ENCODE data around the gene PSRC1.
"Not testable (repeated sequence)": the region's sequence is repeated elsewhere in the genome, so short reads cannot be mapped to it uniquely, and the experiment has no call there.

PSRC1 gene

DNA sequence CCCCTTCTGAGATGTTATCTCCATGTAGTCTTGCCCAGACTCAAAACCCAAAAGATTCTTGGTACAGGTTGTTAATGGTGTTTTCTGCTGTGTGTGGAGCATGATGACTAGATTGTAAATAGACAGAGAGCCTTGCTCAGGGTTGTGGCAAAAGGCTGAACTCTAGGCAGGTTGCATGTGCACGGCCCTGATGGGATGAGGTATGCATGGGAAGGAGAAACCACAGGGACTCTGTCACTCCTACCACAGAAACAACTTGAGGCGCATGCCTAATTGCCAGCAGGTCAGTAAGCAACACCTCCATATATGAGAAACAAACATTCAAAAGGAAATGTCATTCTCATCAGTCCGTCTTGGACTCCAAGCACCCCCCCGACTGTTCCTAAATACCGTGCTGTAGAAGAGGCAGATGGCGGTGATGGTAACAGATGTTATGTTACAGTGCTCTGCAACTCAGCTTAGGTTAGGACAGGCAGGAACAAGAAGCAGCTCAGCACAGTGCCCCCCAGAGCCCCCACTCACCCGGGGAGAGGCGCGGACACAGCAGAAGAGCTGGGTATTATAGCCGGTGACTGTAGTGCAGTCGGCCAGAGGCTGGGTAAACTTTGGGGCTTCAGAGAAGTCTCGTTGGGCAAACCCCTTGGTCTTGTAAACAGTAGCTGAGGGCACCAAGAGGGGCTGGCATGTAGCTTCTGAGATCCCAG, 12.9 kb upstream of the PSRC1 start:
- DNase-seq: no peak

DNA sequence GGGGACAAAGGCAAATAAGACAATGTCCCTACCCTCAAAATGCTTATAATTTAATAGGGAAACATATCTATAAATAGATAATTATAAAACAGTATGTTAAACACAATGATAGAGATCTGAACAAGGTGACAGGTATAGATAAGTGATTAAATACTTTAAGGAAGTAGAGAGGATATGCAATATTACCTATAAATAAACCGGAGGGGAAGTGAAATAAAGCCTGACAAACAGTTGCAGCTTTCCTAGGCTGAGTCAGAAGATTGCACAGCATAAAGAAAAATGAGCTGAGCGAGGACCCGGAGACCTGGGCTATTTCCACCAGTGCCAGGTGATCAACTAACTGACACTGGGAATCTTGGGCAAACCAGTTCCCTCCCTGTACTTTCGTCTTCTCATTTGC, 11.5 kb upstream of the PSRC1 start:
- DNase-seq: no peak

DNA sequence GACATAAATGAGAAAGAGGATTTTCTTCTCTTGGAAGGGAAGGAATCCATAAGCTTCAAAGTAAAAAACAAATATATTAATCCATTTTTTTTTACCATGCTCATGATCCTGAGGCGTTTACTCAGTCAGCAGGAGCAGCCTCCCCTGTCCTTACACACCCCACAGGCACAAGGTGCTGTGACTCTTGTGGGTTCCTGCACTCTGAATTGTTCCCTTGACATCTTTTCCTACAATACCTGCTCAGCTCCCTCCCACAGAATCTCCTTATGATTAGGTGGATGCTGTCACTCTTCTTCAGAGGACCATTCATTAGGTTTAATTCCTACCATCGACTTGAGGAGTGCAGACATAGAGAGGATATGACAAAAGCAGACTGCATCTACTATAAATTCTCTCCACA, 10.1 kb upstream of the PSRC1 start:
- DNase-seq: no peak

DNA sequence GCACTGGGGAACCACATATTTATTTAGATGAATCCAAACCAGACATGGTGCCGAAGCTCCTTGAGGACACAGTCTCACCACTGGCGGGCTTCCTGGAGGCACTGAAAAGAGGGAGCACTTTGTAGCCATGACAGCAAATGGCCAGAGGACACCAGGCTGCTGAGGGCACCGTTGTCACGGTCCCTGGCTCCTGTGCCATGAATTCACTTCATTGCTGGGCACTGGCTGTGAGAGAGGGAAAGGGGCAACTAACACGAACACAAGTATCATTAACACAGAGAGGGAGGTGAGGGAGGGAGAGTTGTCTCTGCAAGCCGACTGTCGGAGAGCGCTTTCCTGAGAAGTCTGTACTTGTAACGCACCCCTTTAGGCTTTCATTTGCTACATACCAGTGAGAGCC, 9.4 kb upstream of the PSRC1 start:
- no peak for DNase-seq

DNA sequence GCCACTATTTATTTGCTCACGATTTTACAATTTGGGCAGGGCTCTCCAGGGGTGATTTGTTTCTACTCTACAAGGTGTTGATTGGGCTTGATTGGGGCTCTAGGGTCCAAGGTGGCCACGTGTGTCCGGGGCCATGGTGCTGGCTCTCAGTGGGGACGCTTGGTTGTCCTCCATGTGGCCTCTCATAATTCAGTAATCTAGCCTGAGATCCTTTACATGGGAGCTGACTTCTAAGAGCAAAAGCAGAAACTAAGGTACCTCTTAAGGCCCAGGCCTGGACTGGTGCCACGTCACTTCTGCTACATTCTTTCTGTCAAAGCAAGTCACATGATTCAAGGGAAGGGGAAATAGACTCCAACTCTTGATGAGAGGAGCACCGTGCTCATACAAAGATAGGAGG, 8.1 kb upstream of the PSRC1 start:
- DNase-seq: no peak

DNA sequence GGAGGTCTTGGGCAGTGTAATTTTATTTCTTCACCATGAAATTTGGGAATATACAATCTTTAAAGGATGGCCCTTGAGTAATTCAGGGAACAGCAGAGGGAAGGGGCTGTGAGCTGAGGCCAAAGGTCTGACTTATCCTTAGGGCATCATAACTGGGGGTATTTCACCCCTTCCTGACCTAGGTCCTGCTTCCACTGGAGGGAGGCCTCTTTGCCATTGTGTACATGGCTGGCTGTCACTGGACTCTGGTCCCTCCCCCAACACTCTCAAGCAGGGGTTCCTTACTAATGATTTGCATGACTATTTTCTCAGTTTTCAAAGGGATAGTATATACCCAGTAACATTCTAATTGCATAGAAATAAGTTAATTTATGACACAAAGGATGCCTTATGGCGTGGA, 7.2 kb upstream of the PSRC1 start:
- no peak for DNase-seq

DNA sequence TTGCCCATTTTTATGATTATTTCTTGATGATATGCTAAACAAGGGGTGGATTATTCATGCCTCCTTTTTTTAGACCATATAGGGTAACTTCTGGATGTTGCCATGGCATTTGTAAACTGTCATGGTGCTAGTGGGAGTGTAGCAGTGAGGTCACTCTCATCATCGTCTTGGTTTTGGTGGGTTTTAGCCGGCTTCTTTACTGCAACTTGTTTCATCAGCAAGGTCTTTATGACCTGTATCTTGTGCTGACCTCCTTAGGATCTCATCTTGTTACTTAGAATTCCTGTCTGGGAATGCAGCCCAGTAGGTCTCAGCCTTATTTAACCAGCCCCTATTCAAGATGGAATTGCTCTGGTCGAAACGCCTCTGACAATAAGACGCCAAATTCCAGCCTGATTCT, 3.8 kb upstream of the PSRC1 start:
- DNase-seq: not testable (repeated sequence)

DNA sequence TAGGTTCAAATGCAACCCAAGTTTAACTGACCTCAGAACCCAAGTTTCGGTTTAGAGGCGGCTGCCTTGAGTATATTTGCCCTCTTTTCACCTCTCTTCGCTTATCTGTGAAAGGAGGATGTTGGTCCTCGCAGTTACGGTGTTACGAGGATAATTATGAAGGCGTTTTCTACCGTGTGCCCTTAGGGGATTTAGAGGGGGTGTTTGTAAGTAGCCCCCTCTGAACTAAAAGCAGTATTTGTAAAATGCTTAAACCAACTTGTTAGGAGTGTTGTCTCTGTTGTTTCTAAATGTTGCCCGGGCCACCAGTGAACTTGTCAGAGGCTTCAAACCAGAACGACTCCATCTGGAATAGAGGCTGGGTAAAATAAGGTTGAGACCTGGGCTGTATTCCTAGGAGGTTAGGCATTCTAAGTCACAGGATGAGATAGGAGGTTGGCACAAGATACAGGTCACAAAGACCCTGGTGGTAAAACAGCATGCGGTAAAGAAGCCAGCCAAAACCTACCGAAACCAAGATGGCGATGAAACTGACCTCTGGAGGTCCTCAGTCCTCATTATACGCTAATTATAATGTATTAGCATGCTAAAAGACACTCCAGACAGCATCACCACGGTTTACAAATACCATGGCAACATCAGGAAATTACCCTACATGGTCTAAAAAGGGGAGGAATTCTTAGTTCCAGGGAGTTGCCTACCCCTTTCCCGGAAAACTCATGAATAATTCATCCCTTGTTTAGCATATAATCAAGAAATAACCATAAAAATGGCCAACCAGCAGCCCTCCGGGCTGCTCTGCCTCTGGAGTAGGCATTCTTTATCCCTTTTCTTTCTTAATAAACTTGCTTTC, 1.0 kb upstream of the PSRC1 start:
- no peak for DNase-seq

DNA sequence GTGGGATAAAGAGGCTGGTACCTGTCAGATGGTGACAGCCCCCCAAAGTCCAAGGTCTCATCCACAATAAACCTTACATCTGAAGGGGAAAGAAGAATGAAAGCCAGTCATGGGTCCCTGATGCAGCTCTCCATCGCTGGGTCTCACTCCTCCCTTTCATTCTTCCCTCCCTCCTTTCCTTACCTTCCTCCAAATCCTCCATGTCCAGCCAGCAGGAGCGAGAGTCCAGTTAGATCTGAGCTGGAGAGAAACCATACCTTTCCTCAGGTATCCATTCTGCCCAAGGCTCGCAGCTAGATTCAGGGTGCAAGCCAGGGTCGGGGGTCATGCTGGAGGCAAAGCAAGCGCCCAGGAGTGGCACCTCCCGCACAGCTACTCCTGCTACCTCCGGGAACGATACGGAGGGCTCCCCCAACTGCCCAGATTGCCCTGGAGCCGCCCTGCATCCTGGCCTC, 421 bp downstream of the PSRC1 start:
- no peak for DNase-seq

DNA sequence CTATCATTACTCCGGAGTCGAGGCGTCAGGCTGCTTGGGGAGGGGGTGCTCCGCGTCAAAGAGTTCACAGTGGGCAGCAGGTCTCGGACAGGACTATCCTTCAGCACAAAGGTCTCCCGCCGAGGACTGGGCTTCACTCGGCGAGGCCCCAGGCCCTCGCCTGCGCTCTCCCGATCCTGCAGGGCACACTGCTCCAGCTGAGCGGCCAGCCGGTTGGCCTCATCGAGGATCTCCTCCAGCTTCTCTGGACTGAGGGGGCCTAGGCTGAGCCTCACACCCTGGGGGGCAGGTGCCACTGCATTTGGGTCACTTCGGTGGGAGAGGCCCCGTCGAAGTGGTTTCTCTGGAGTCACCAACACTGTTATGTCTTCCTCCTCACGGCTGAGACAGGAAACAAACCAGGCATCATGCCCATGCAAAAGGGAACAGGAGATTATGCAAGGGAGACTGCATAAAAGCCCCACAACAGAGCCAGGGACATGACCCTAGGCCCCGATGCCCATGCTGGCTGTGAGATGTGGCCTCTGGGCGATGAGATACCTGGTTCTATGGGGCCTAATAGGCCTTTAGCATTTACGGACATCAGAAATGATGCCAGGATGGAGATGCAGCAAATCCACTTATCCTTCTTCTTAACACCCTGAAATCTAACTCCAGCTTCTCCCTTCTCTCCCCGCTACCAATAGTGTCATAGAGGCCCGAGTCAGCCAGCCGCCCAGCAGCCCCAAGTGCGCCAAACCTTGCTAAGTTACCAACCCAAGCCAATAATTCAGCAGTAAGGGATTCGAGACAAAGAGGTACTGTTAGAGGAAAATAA, 1.1 kb downstream of the PSRC1 start:
- no peak for DNase-seq

DNA sequence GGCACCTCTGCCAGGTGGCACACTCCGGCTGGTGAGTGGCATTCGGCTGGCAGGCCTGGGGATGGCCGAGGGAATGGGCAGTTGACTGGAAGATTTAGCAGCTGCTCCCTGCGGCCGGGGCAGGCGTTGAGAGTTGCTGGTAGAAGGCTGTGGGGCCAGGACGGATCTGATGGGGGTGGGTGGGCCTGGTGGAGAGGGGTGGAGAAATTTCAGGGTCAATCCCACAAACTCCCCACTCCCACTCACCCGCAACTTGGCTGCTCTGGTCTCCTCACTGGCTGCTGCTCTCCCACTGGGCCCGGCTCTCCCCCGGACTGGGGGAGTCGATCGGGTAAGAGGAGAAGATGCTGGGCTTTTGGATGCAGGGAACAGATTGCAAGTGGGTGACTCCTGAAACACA, 2.1 kb downstream of the PSRC1 start:
- DNase-seq: no peak

DNA sequence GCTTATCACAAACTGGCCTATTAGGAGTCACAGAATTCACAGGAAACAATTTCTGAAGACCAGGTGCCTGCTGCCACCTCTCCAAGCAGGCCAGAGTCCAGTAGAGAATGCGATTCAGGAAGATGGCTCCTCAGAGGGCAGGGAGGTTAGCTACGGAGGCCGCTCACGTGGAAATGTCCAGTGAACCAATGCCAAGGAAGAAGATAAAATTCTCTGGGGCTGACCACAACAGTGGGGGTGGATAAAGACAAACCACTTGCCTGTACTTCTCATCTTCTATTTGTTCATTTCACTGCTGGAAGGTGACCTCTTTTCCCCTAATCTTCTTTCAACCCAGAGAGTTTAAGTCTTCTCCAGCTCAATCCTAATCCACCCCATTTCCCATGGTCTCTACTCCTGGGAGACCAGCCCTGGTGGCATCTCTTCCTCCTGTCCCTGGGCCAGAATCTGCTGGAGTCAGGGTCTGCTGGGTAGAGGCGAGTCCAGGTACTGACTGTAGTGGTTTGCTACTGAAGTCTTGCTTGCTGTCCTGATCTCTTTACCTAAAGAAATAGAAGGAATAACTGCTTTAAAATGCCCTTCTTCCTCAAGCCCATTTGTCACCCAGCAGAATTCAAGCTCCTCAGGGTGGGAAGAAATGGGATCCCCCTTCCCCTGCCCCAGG, 3.2 kb downstream of the PSRC1 start:
- DNase-seq: no peak

DNA sequence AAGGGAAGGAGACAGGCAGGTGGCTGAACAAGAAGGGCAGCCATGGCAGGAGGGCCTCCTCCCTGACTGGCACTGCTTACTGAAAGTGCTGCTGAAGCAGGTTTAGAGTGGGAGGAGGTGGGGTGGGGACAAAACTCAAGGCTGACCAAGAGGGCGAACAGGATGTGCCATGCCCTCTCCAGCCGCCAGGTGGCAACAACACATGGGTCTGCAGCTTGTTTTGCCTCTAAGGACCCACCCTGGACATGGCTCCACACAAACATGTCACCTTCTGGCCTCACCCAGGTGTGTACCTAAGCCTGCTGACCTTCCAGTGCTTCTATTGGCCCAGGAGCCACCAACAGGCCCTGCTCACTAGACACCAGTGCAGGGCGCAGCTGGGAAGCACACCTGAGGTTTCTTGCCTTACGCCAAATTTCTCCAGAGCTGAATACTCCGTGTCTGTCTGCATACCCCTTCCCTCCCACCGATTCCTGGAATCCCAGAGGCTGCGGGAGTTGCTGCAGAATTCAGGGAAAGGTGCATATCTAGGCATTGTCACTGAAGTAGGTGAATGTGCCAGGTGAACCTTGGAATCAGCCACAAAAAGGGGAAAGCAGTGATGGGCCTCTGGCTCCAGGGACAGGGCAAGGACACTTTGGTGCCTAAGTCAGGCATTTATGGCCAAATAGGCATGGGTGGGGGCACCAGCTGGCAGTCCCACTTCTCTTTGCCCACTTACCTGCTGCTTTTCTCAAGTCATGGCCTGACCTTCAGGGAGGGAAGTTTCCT, 5.3 kb downstream of the PSRC1 start:
- peak; percentile 57 to 73 for DNase-seq

DNA sequence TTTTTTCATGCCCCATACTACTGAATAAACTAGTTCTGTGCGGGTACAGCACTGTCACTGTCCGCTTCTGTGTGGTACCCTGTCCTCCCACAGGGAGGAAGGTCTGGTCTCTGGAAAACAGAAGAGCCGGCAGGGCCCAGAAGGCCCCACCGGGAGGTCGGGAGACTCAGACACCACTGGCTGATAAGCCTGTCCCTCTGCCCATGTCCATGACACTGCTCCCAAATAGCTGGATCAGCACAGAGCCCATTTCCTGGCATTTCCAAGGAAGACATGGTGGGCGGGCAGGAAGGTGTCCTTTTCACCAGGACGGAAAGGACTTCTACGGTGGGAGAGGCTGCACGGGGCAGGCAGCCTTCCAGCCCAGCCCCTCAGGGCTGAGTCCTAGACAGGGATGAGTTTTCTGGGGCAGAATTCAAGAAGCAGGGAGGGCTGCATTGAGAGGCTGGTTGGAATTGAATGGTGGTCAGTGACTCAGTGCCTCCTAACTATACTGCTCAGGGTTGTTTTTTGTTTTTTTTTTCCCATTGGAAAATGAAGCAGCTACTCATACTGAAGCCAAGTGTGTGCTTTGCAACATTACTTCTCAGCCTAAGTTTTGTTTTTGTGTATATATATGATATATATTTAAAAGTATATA, 7.1 kb downstream of the PSRC1 start:
- DNase-seq: no peak

DNA sequence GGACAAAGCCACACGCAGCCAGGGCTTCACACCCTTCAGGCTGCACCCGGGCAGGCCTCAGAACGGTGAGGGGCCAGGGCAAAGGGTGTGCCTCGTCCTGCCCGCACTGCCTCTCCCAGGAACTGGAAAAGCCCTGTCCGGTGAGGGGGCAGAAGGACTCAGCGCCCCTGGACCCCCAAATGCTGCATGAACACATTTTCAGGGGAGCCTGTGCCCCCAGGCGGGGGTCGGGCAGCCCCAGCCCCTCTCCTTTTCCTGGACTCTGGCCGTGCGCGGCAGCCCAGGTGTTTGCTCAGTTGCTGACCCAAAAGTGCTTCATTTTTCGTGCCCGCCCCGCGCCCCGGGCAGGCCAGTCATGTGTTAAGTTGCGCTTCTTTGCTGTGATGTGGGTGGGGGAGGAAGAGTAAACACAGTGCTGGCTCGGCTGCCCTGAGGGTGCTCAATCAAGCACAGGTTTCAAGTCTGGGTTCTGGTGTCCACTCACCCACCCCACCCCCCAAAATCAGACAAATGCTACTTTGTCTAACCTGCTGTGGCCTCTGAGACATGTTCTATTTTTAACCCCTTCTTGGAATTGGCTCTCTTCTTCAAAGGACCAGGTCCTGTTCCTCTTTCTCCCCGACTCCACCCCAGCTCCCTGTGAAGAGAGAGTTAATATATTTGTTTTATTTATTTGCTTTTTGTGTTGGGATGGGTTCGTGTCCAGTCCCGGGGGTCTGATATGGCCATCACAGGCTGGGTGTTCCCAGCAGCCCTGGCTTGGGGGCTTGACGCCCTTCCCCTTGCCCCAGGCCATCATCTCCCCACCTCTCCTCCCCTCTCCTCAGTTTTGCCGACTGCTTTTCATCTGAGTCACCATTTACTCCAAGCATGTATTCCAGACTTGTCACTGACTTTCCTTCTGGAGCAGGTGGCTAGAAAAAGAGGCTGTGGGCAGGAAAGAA, 8.1 kb downstream of the PSRC1 start:
- no peak for DNase-seq

DNA sequence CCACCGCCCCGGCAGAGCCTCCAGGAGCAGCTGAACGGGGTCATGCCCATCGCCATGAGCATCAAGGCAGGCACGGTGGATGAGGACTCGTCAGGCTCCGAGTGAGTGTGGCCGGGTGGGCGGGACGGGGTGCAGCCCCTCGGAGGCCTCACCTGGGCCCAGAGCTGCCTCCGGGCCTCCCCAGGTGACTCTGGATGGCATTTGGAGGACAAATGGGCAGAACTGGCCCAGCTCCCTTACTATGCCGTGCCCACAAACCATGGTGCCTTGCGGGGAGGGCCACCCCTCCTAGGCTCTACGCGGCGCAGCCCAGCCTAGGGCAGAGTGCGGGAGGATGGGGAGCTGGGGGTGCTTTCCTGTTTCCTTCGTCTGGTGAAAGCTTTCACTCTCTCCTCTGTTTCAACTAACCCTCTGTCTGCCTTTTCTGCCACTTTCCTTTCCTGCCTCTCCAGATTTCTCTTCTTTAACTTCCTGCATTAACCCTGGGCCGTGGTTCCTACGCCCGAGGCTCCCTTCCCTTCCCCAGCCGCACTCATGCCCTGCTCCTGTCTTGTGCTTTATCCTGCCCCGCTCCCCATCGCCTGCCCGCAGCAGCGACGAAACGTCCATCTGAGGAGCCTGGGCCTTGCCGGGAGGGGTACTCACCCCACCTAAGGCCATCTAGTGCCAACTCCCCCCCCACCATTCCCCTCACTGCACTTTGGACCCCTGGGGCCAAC, 9.2 kb downstream of the PSRC1 start:
- DNase-seq: no peak

DNA sequence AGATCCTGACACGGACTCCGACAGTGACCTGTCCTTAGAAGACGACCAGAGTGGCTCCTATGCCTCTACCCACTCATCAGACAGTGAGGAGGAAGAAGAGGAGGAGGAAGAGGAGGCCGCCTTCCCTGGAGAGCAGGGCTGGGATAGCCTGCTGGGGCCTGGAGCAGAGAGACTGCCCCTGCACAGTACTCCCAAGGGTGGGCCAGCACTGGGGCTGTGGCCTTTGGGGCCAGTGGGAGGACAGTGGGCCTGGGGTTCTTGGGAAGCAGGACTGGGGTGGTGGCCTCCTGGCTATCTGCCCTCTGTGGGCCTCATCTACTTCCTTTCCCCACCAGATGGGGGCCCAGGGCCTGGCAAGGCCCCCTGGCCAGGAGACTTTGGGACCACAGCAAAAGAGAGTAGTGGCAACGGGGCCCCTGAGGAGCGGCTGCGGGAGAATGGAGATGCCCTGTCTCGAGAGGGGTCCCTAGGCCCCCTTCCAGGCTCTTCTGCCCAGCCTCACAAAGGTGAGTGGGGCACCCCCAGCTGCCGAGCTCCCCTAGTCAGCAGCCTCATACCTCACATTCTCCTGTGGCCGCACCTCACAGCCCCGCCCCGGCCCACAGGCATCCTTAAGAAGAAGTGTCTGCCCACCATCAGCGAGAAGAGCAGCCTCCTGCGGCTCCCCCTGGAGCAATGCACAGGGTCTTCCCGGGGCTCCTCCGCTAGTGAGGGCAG, 10.0 kb downstream of the PSRC1 start:
- DNase-seq: no peak

DNA sequence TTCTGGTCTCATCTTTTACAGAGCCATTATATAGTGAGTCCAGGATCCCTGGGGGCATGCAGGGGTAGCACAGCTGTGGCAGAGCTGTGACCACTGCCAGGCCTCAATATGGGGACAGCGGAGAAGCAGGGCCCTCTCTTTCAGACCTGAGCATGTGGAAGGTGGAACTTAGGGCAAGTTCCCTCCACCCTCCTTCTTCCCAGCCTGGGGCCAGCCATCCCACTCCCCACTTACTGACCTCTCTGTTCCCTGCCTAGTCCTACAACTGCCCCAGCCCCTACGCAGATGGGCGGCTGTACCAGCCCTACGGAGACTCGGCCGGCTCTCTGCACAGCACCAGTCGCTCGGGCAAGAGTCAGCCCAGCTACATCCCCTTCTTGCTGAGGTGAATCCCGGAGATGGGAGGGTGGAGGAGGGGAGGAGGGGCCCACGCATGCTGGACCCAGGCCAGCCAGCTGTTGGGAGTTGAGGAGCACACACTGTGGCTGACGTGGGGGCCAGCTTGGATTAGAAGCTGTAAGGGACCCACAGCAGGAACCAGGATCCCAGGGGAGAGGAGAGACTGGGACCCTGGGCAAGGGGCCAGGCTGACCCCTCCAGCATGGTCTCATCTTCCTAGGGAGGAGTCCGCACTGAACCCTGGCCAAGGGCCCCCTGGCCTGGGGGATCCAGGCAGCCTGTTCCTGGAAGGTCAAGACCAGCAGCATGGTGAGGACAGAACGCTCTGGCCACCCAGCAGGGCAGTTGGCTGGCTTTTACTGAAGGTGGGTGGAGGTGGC, 10.7 kb downstream of the PSRC1 start:
- DNase-seq: no peak
